C4-2B (cell line): ENCODE results near the gene LILRB3.

Experiments used
- H3K27ac ChIP-seq: fragments of 450-650 bp; 2 replicates; pipeline ENCODE4 v1.5.1; 2017
- CTCF ChIP-seq: fragments of 450-650 bp; conservative IDR thresholded peaks from 2 replicates; pipeline ENCODE4 v1.5.1; 2017; ENCODE audit warnings: mild to moderate bottlenecking
- ZFX ChIP-seq: fragments of 450-650 bp; IDR thresholded peaks from 2 replicates; pipeline ENCODE4 v1.6.1; 2017

Gene LILRB3

GRCh38 chr19:54256250-54257115 lies 33.7 kb upstream of the LILRB3 start:
- TF ChIP-seq CTCF (no peak), ZFX (no peak)
- H3K27ac ChIP-seq, result no peak overlapping the region

GRCh38 chr19:54255105-54255775 lies 32.4 kb upstream of the LILRB3 start:
- H3K27ac ChIP-seq, result no peak overlapping the region
- TF ChIP-seq CTCF (no peak), ZFX (no peak)

DNA sequence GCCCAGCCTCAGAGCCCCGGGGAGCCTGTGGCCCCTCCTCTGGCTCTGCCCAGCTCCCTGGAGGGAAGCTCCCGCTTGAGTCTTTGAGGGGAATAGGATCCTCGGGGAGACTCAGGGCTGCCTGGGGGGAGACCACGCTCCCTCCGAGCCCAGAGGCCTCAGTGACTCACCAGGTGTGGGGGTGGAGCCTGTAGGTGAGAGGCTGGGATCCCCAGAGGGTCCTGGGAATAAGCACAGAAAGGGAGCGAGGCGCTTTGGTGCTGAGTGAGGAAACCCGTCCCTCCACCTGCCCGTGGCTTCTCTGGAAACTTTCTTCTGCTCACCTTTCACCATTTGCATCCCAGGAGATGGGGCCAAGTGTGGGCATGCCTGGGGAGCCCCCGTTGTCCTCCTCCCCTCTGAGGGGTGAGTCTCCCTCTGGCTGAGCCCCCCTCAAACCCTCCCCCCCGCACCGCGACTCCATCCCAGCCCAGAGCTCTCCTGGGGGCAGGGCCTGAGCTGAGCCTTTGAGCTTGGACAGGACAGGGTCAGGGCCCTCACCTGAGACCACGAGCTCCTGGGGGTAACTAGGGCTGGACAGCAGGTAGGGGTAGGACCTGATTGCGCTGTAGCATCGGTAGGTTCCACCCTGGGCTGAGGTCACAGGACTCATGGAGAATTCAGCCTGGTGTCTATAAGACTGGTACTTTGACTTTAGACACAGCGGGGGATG lies 31.5 kb upstream of the LILRB3 start:
- TF ChIP-seq CTCF, result no peak
- TF ChIP-seq ZFX, result no peak
- no peak overlapping the region for H3K27ac ChIP-seq

DNA sequence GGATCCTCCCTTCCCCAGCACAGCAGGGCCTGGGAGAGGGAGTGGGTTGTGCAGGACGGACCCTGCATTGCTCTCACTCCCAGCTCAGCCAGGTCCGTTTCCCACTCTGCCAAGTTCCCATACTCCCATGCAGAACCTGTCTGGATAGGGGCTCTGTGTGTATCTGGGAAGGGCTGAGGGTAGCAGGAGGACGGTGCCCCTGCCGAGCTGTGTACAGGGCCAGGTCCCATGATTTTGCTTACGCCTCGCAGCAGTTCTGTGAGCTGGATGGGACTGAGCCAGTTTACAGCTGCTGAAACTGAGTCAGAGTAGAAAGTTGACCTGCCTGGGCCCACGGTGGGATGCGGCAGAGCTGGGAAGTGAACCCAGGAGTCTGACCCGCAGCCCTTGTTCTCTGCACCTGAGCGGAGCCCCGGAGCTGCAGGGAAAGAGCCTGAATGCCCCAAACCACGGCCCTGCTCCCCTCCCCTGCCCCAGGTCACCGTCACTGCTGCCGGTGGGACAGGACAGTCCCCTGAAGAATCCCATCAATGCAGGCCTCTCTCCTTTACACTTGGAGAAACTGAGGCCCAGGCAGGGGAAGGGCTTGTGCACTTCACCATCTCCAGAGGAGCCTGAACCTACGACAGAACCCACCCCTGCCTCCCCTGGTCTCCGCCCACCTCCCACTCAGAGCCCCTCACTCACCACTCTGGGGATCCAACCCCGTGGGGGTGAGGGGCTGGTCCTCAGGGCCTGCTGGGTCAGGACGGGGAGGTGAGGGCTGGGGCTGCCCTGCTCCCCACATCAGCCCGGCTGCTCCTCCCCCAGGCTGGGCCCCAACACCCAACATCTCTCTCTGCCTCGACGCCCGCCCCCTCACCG lies 30.8 kb upstream of the LILRB3 start:
- TF ChIP-seq ZFX (no peak), CTCF (no peak)
- no peak overlapping the region for H3K27ac ChIP-seq

DNA sequence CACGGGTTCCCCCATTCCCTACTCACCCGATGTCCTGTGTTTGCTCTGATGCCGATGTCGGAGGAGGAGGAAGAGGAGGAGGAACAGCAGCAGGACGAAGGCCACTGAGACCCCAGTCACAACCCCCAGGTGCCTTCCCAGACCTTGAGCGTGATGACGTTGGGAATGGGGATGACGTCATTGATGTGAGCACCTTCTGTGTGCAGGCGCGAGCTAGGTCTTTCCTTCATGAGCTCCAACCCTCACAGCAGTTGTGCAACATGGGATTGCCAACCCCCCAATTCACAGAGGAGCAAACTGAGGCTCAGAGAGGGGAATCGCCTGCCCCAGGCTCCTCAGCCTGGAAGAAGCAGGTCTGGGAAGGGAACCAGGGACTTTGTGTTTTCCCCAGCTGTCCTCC lies 30.0 kb upstream of the LILRB3 start:
- H3K27ac ChIP-seq, result no peak overlapping the region
- TF ChIP-seq ZFX (no peak), CTCF (no peak)

- H3K27ac ChIP-seq, result no peak overlapping the region
- no peak for TF ChIP-seq ZFX
- no peak for TF ChIP-seq CTCF
These were observed 29.4 kb upstream of the LILRB3 start for GRCh38 chr19:54252243-54252642.
